Measurements from ENCODE around the gene OR2T27. TPM values are rescaled to one million over a fixed set of nuclear protein-coding genes. Genes with fewer than 3 reads are reported as not detected.

The OR2T27 gene
- total RNA-seq, 1 experiment from 2014 or later, result not detected

GRCh38 chr1:248618119-248618518 is 37.2 kb downstream of the OR2T27 start:
- H3K9me3 ChIP-seq (ENCODE audit: control insufficient read depth in 1 of 2, insufficient read depth in 1 of 2, low read depth in 1 of 2, low read length in 2 of 2), result no peaks in the 10 kb centered on the region
- CTCF ChIA-PET, result no interaction called here
- POLR2A ChIA-PET, result no interaction called here
- DNase-seq (ENCODE audit: low read depth, low spot score), result no peak
- no peaks in the 10 kb centered on the region for H3K9me2 ChIP-seq (ENCODE audit: insufficient read depth)
- no TSS peak for BruUV-seq (replicated peaks)
- H3K4me2 ChIP-seq (ENCODE audit: low read length), result no peak overlapping the region
- H3K9ac ChIP-seq (ENCODE audit: low read length), result no peak overlapping the region
- H3K79me2 ChIP-seq (ENCODE audit: insufficient read depth, low read length), result no peaks in the 10 kb centered on the region
- intact Hi-C loops (cut with micrococcal nuclease), result no loop called here
- no peak overlapping the region for H3K4me3 ChIP-seq (replicated peaks in 1 of 2; ENCODE audit: low read depth in 1 of 2, low read length in 2 of 2)
- no peaks in the 10 kb centered on the region for H3K27me3 ChIP-seq (ENCODE audit: insufficient read depth, low read length)
- no peaks in the 10 kb centered on the region for H4K20me1 ChIP-seq (ENCODE audit: insufficient read depth)
- RAD21 ChIA-PET (ENCODE audit: low non-redundant PET in 1 of 2, low total read pairs in 2 of 2, uncharacterized antibody in 2 of 2, unreplicated experiment in 2 of 2), result no interaction called here
- H2AFZ ChIP-seq (ENCODE audit: low read depth, low read length, poor library complexity, severe bottlenecking), result no peak overlapping the region
- no peak for ATAC-seq
- no peaks in the 10 kb centered on the region for H3K4me1 ChIP-seq (ENCODE audit: control insufficient read depth in 1 of 2, insufficient read depth in 2 of 2, low read length in 2 of 2)
- H3K27ac ChIP-seq (ENCODE audit: low read depth, low read length), result no peak overlapping the region
- TF ChIP-seq ZNF274 (IDR thresholded peaks at IDR 0.05; ENCODE audit: low read depth, low read length), result no peak
- TF ChIP-seq MAX (IDR thresholded peaks at IDR 0.05), result no peak
- TF ChIP-seq ZFX (IDR thresholded peaks at IDR 0.05), result no peak
- TF ChIP-seq TCF7L2 (IDR thresholded peaks at IDR 0.05; ENCODE audit: borderline replicate concordance, extremely low read depth, insufficient read depth, insufficient read length), result no peak
- TF ChIP-seq ATF3 (IDR thresholded peaks at IDR 0.05), result no peak
- no peak for TF ChIP-seq SRF (IDR thresholded peaks at IDR 0.05; ENCODE audit: low read depth)
- H3K36me3 ChIP-seq (ENCODE audit: control insufficient read depth in 1 of 2, insufficient read depth in 2 of 2, low read length in 2 of 2), result no peaks in the 10 kb centered on the region

- Histone ChIP-seq H3K9me2 (ENCODE audit: insufficient read depth) (no peaks in the 10 kb centered on the region), H3K79me2 (ENCODE audit: insufficient read depth, low read length) (no peaks in the 10 kb centered on the region), H3K27ac (ENCODE audit: low read depth, low read length) (no peak overlapping the region), H2AFZ (ENCODE audit: low read depth, low read length, poor library complexity, severe bottlenecking) (no peak overlapping the region), H4K20me1 (ENCODE audit: insufficient read depth) (no peaks in the 10 kb centered on the region), H3K36me3 (ENCODE audit: control insufficient read depth in 1 of 2, insufficient read depth in 2 of 2, low read length in 2 of 2) (no peaks in the 10 kb centered on the region), H3K9me3 (ENCODE audit: control insufficient read depth in 1 of 2, insufficient read depth in 1 of 2, low read depth in 1 of 2, low read length in 2 of 2) (no peaks in the 10 kb centered on the region), H3K4me1 (ENCODE audit: control insufficient read depth in 1 of 2, insufficient read depth in 2 of 2, low read length in 2 of 2) (no peaks in the 10 kb centered on the region), H3K4me2 (ENCODE audit: low read length) (no peak overlapping the region), H3K27me3 (ENCODE audit: insufficient read depth, low read length) (0 out of 2 replicates have a peak, but pooled peaks cover 3% of the 10 kb centered on the region), H3K4me3 (replicated peaks in 1 of 2; ENCODE audit: low read depth in 1 of 2, low read length in 2 of 2) (no peak overlapping the region), H3K9ac (ENCODE audit: low read length) (no peak overlapping the region)
- no peak for DNase-seq (ENCODE audit: low read depth, low spot score)
- TF ChIP-seq ZFX (IDR thresholded peaks at IDR 0.05), result no peak
- no peak for TF ChIP-seq EZH2 (IDR thresholded peaks at IDR 0.05)
- no peak for TF ChIP-seq ELF1 (IDR thresholded peaks at IDR 0.05; ENCODE audit: borderline replicate concordance, low read depth)
- TF ChIP-seq MAX (IDR thresholded peaks at IDR 0.05), result no peak
- RAD21 ChIA-PET (ENCODE audit: low non-redundant PET in 1 of 2, low total read pairs in 2 of 2, uncharacterized antibody in 2 of 2, unreplicated experiment in 2 of 2), result no interaction called here
- no peak for ATAC-seq
- POLR2A ChIA-PET, result no interaction called here
- intact Hi-C loops (cut with micrococcal nuclease), result no loop called here
- no TSS peak for BruUV-seq (replicated peaks)
- CTCF ChIA-PET, result no interaction called here
Measured at GRCh38 chr1:248613742-248614141, 41.6 kb downstream of the OR2T27 start.

Measured in HCT116 (cell line).